NCI-H1048 (cell line): ENCODE data around the gene TRIM69.
"Not testable (repeated sequence)": the region's sequence is repeated elsewhere in the genome, so short reads cannot be mapped to it uniquely, and the experiment has no call there.

Source experiments
- DNase-seq: peaks from one replicate; lab custom pipeline; 2025; lab: John Stamatoyannopoulos, UW

Gene TRIM69

GRCh38 chr15:44736181-44736765 lies at the start of gene TRIM69:
TSS of gene TRIM69 (plus strand) at chr15:44736528. CDS start at chr15:44736705, 177 bp downstream.
- no peak for DNase-seq

GRCh38 chr15:44689318-44689717 lies 47.0 kb upstream of the TRIM69 start:
- not testable (repeated sequence) for DNase-seq

GRCh38 chr15:44690245-44690644 lies 46.1 kb upstream of the TRIM69 start:
- DNase-seq, result not testable (repeated sequence)

GRCh38 chr15:44692659-44693058 lies 43.7 kb upstream of the TRIM69 start:
- DNase-seq, result no peak

- DNase-seq, result no peak
Observed at GRCh38 chr15:44694416-44694815, 41.9 kb upstream of the TRIM69 start.

GRCh38 chr15:44695294-44695693 lies 41.0 kb upstream of the TRIM69 start:
- no peak for DNase-seq

GRCh38 chr15:44697014-44697413 lies 39.3 kb upstream of the TRIM69 start:
- DNase-seq, result no peak

- no peak for DNase-seq
Observed at GRCh38 chr15:44698641-44699040, 37.7 kb upstream of the TRIM69 start.

GRCh38 chr15:44700676-44701075 lies 35.7 kb upstream of the TRIM69 start:
- not testable (repeated sequence) for DNase-seq

- no peak for DNase-seq
Observed at GRCh38 chr15:44705986-44706385, 30.3 kb upstream of the TRIM69 start.

- DNase-seq, result no peak
Observed at GRCh38 chr15:44706401-44706800, 29.9 kb upstream of the TRIM69 start.

GRCh38 chr15:44706946-44707636 lies 29.2 kb upstream of the TRIM69 start:
- DNase-seq, result no peak

GRCh38 chr15:44710236-44711095 lies 25.9 kb upstream of the TRIM69 start:
- DNase-seq, result no peak

- DNase-seq, result peak; percentile 92
Observed at GRCh38 chr15:44711096-44711742, 25.1 kb upstream of the TRIM69 start, which contains the start of the genes B2M and PATL2. TSS of gene B2M (plus strand) at chr15:44711517. CDS start at chr15:44711547, 30 bp downstream. TSS of gene PATL2 (minus strand) at chr15:44711323. CDS start at chr15:44676490, 34,833 bp downstream.

- no peak for DNase-seq
Observed at GRCh38 chr15:44711743-44712345, 24.5 kb upstream of the TRIM69 start.

GRCh38 chr15:44712346-44713005 lies 23.9 kb upstream of the TRIM69 start:
- peak; percentile 8 for DNase-seq

GRCh38 chr15:44713006-44713966 lies 23.0 kb upstream of the TRIM69 start:
- no peak for DNase-seq

GRCh38 chr15:44715142-44715796 lies 21.1 kb upstream of the TRIM69 start:
- no peak for DNase-seq

GRCh38 chr15:44715797-44716334 lies 20.5 kb upstream of the TRIM69 start:
- no peak for DNase-seq
